Left renal cortex interstitium (tissue), 4 donors: Measurements from ENCODE around the gene ARL5A. TPM values are rescaled to one million over a fixed set of nuclear protein-coding genes. Genes with fewer than 3 reads are reported as not detected.
"Not testable (repeated sequence)": the region's sequence is repeated elsewhere in the genome, so short reads cannot be mapped to it uniquely, and the experiment has no call there.

ENCODE experiments used
- DNase-seq, 4 donors: peaks; one replicate each; pipeline ENCODE4 v3.0.0-alpha.2; 2013; ENCODE audit warnings: low read depth in 4 of 4, low spot score in 2 of 4, missing footprints in 1 of 4
- polyA plus RNA-seq, 4 donors: library from polyadenylated mRNA; unstranded; fragments of 120-200 nt; gene quantifications; one replicate each; pipeline ENCODE4 v1.2.1, GENCODE V29; 2013; ENCODE audit not compliant: insufficient read length in 4 of 4

Gene ARL5A
- polyA plus RNA-seq, 4 donors, result 38.2 to 45.2 (median 43.1) TPM

- DNase-seq, result no peak
Measured at GRCh38 chr2:151799886-151800292, 28.3 kb downstream of the ARL5A start.

DNA sequence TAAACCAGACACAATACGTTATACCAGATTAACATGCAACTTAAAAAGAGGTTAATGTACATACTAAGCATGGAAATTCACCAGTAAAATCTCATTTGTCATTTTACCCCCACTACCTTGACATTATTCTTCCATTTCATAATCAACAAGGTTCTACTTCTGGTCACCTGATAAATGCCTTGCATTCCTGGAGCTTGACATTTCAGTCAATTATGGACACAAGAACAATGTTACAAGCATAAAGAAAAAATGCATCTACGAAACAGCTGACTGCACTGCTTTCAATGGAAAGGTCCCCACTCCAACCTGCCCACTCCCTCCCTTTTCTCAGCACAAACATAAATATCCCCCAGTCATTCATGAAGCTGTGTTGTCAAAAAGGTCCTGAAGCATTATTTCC lies 31.4 kb downstream of the ARL5A start:
- DNase-seq, result no peak

GRCh38 chr2:151795646-151796240 lies 32.5 kb downstream of the ARL5A start:
- DNase-seq, result no peak

GRCh38 chr2:151794422-151794821 lies 33.8 kb downstream of the ARL5A start:
- DNase-seq, result not testable (repeated sequence)

- no peak for DNase-seq
Measured at GRCh38 chr2:151793123-151793522, 35.1 kb downstream of the ARL5A start.

DNA sequence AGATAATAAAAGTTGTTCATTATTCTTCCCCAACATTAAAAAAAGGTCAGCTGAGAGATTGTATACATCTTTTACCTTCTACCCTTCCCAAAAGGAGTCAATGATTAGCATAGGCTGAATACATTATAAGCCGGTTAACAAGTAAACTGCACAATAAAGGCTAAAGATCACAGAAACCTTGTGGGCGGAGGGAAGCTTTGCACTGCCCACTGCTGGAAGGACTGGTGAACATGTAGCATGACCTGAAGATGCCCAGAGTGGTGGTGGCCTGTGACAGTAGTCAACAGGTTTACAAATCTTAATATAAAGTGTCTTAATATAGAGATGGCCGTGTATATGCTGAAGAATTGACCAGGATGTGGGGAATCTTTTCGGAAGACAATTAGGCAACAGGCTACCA lies 35.6 kb downstream of the ARL5A start:
- no peak for DNase-seq

DNA sequence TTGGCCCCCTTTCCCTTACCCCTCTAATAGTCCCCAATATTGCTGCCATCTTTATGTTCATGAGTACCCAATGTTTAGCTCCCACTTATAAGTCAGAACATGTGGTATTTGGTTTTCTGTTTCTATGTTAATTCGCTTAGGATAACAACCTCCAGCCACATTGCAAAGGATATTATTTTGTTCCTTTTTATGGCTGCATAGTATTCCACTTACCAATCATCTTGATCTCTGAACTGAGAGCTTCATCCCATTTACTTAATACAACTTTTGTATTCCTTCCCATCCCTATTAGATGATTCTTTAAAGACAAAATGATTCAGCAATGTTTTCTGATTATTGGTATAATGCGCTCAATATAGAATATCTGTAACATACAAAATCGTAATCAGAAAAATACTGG lies 36.7 kb downstream of the ARL5A start:
- DNase-seq, result no peak

- DNase-seq, result no peak
Measured at GRCh38 chr2:151790689-151791088, 37.5 kb downstream of the ARL5A start.

- no peak for DNase-seq
Measured at GRCh38 chr2:151789055-151789834, 39.0 kb downstream of the ARL5A start.

GRCh38 chr2:151786483-151786882 lies 41.7 kb downstream of the ARL5A start:
- DNase-seq, result no peak

- DNase-seq, result no peak
Measured at GRCh38 chr2:151786077-151786476, 42.1 kb downstream of the ARL5A start.

DNA sequence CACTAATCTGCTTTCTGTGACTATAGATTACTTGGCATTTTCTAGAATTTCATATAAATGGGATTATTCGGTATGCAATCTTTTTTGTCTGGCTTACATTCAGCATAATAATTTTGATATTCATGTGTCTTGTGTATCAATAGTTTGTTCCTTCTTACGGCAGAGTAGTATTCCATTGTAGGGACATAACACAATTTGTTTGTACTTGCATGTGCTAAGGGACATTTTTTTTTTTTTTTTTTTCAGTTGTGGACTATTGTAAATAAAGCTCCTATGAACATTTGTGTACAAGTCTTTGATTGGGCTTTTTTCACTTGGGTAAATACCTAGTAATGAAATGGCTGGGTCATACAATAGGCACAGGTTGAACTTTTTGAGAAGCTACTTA lies 45.1 kb downstream of the ARL5A start:
- DNase-seq, result no peak

DNA sequence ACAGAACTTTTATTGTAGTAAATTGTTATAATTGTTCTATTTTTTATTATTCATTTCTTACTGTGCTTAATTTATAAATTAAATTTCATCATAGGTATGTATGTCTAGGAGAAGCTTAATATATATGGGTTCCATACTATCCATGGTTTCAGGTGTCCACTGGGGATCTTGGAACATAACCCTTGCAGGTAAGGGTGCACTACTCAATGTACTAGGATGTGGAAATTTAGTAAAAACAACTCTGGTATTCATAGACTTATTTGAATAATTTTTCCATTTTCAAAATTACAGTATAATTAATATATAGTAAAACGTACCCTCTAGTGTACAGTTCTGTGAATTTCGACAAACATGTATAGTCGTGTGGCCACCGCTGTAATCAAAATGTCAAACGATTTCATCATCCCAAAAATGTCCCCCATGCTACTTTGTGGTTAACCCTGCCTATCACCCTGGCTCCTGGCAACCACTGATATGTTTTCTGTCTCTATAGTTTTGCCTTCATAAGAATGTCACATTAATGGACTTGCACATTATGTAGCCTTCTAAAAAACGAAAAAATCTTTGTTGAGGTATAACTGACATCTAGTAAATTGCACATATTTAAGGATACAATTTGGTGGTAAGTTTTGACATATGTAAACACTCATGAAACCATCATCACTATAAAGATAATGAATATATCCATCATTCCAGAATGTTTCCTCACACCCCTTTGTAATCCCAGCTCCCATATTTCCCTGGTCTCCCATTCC lies 45.7 kb downstream of the ARL5A start:
- no peak for DNase-seq

DNA sequence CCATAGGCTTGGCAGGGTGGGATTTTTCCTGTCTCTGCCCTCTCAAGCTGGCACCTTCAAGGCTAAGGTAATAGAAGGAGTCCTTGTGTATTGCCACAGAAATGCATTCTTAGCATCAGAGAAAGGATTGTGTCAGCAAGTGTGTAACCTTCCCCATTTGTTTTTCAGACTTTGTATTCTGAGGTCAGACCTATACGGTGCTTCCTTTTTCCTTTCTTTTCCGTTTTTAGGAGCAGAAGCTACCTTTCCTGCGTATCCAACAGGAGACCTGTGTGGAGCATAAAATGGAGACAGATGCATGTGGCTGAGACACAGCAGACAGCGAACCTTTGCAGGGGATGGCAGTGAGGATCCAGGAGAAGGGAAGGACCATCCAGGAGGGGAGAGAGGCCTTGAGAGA lies 46.6 kb downstream of the ARL5A start:
- no peak for DNase-seq

- no peak for DNase-seq
Measured at GRCh38 chr2:151780938-151781337, 47.3 kb downstream of the ARL5A start.

GRCh38 chr2:151777935-151778334 lies 50.3 kb downstream of the ARL5A start:
- DNase-seq, result no peak

- no peak for DNase-seq
Measured at GRCh38 chr2:151777487-151777886, 50.7 kb downstream of the ARL5A start.

- DNase-seq, result no peak
Measured at GRCh38 chr2:151776367-151776766, 51.9 kb downstream of the ARL5A start.

- DNase-seq, result no peak
Measured at GRCh38 chr2:151775057-151775740, 53.0 kb downstream of the ARL5A start.

DNA sequence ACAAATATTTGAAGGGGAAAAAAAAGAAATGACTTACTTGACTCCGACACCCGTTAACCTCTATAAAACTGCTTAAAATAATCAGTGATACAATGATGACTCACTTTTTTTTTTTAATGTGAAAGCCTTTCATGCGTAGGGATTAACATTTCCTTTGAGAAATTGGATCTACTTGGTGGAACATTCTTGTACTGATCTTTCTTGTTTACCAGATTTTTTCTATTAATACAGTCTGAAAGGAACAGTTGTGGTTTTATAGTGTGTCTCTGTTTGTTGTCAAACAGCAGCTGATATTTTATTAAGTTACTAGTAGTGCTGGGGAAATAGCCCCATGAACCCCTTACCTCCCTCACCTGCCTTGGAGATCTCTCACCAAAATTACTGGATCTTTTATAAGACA lies 53.7 kb downstream of the ARL5A start:
- DNase-seq, result no peak
